ENCODE data around the gene PSMD10.

- TF ChIP-seq EZH2phosphoT487 (IDR thresholded peaks at IDR 0.05; ENCODE audit: borderline replicate concordance, low read length) (no peak), CTCF (IDR thresholded peaks at IDR 0.05; ENCODE audit: low read depth, low read length, poor library complexity, severe bottlenecking) (no peak)
Observed at GRCh38 chrX:108055546-108055945, 35.8 kb downstream of the PSMD10 start.

Data from DOHH2 (cell line).